ENCODE results near the gene SYTL3. TPM values are rescaled to one million over a fixed set of nuclear protein-coding genes. Genes with fewer than 3 reads are reported as not detected.

SYTL3 gene
- total and polyA plus RNA-seq, 9 of the 15 experiments (the other 6 are each of a cell fraction or from before 2014, with no cell fraction given), result 0.04 to 0.46 (median 0.17) TPM; not detected in 1

- H3K9ac ChIP-seq (ENCODE audit: insufficient read depth in 1 of 2, low read depth in 2 of 2, low read length in 2 of 2), result no peak overlapping the region
- WGBS (ENCODE audit: insufficient coverage, low coverage, missing lambda C conversion rate), result 3% methylated on average over 11 of the region's 11 CpGs
- H3K79me2 ChIP-seq (ENCODE audit: control insufficient read depth, insufficient read depth, low read length), result no peaks in the 10 kb centered on the region
- H3K9me1 ChIP-seq (ENCODE audit: control insufficient read depth, insufficient read depth, low read length), result no peaks in the 10 kb centered on the region
- in situ Hi-C loops (cut with MboI) (no loop called here), intact Hi-C loops (cut with micrococcal nuclease) (no loop called here)
- peaks cover 0 to 3% of the 10 kb centered on the region in 2 experiments; a peak in 1 of 5 replicates for H3K4me1 ChIP-seq (replicated peaks in 1 of 2; ENCODE audit: control insufficient read depth in 2 of 2, insufficient read depth in 2 of 2, low read length in 2 of 2)
- no TSS peak for BruUV-seq (replicated peaks)
- peaks cover 65 to 74% of the 10 kb centered on the region in 2 experiments for H3K27me3 ChIP-seq (ENCODE audit: control insufficient read depth in 2 of 2, insufficient read depth in 2 of 2, low read length in 2 of 2)
- no peaks in the 10 kb centered on the region for H3K9me3 ChIP-seq (replicated peaks; ENCODE audit: control insufficient read depth, insufficient read depth, low read depth, low read length)
- CTCF ChIA-PET (ENCODE audit: low intra/inter-chr PET ratio), result no interaction called here
- H3K27ac ChIP-seq (ENCODE audit: extremely low read depth, low read depth, low read length), result no peak overlapping the region
- ATAC-seq (no peak; the same call in 2 of the 3 replicates), FAIRE-seq (no peak), DNase-seq (ENCODE audit: extremely low read depth in 1 of 4, low spot score in 3 of 4) (no peak)
- no peaks in the 10 kb centered on the region for H3K36me3 ChIP-seq (ENCODE audit: control insufficient read depth, insufficient read depth, low read length)
- peaks cover 4% of the 10 kb centered on the region for H4K20me1 ChIP-seq (replicated peaks; ENCODE audit: control insufficient read depth, insufficient read depth, low read length)
- no peak overlapping the region for H3K4me3 ChIP-seq
- no peak overlapping the region for H3K4me2 ChIP-seq (ENCODE audit: insufficient read depth, low read length)
- H2AFZ ChIP-seq (ENCODE audit: low read depth, low read length), result 0 out of 2 replicates have a peak overlapping the region, but pooled peaks have one; percentile 7
- POLR2A ChIA-PET, result interaction anchor here (0.9 to 1.4 kb wide), 3 partner anchors 9 to 430 kb away, joined by 3 to 4 read pairs (median 3); no protein-coding TSS in a partner anchor
- TF ChIP-seq RNF2 (IDR thresholded peaks at IDR 0.05), result peak; percentile 44; the same call in 1 of the 2 replicates
- TF ChIP-seq POLR2A (conservative IDR thresholded peaks at IDR 0.05), result no peak
- no peak for TF ChIP-seq THAP12 (CRISPR knock-in tag; IDR thresholded peaks at IDR 0.05)
- TF ChIP-seq ZNF197 (CRISPR knock-in tag; IDR thresholded peaks at IDR 0.05; ENCODE audit: low read depth), result no peak
- no peak for TF ChIP-seq TCF15 (CRISPR knock-in tag; IDR thresholded peaks at IDR 0.05)
- no peak for TF ChIP-seq ZNF143 (CRISPR knock-in tag; IDR thresholded peaks at IDR 0.05)
- TF ChIP-seq ZNF134 (CRISPR knock-in tag; conservative IDR thresholded peaks at IDR 0.05), result no peak
- no peak for TF ChIP-seq BDP1 (IDR thresholded peaks at IDR 0.05; ENCODE audit: insufficient read depth, insufficient read length)
- TF ChIP-seq ZHX1 (conservative IDR thresholded peaks at IDR 0.05; ENCODE audit: low read length), result no peak
- no peak for TF ChIP-seq RUNX1 (IDR thresholded peaks at IDR 0.05; ENCODE audit: low read depth)
- peak; percentile 9 for TF ChIP-seq ZFP36 (IDR thresholded peaks at IDR 0.05; ENCODE audit: low read depth, low read length, partially characterized antibody)
- TF ChIP-seq CBFB (CRISPR knock-in tag; IDR thresholded peaks at IDR 0.05), result no peak
- no peak for TF ChIP-seq ZNF79 (CRISPR knock-in tag; IDR thresholded peaks at IDR 0.05; ENCODE audit: low read depth)
- no peak for TF ChIP-seq STAT5B (CRISPR knock-in tag; IDR thresholded peaks at IDR 0.05)
- no peak for TF ChIP-seq SFPQ (IDR thresholded peaks at IDR 0.05; ENCODE audit: low read depth, low read length)
- no peak for TF ChIP-seq CREB1 (IDR thresholded peaks at IDR 0.05)
- TF ChIP-seq CREB1 (CRISPR knock-in tag; IDR thresholded peaks at IDR 0.05), result no peak
- no peak for TF ChIP-seq CBFA2T3 (IDR thresholded peaks at IDR 0.05)
Measured at GRCh38 chr6:158663625-158664165, 13.8 kb downstream of the SYTL3 start.

Measured in K562 (cell line).